HG03066 (cell line): ENCODE measurements around the gene SGMS1.
"Not testable (repeated sequence)": the region's sequence is repeated elsewhere in the genome, so short reads cannot be mapped to it uniquely, and the experiment has no call there.

Experiments used
- ATAC-seq: cut with Tn5 transposase; IDR thresholded peaks from one replicate; pipeline ENCODE4 v1.9.1; 2021; ENCODE audit warnings: low read depth; ENCODE audit not compliant: unreplicated experiment

The SGMS1 gene

DNA sequence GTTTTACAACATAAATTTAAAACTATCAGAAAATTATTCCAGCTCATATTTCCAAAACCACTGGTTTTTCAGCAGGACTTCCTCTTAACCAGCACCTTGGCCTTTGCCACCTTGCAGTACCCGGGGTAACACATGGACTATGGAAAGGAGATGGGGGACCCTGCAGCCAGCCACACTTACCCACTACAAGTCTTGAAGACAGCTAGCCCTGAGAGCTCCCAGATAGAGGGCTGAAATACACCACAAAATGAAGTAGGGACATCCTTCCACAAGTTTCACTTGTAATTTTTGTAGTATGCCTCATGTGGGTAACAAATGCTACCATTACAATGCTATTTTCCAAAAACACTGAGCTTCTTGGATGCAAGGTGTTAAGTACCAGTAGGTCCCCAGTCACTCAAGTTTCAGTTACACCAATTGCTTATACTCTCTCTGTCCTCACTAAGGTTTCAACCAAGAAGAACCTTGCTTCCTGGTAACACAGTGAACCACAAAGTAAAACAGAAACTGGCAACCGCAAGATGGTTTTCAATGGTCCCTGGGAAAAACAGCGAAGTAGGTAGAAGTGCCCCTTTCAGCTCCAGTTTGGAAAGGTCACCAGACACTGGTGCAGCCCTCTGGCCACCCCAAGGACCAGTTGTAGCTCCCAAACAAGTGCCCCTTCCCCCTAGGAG is 110.9 kb downstream of the SGMS1 start:
- ATAC-seq: peak; percentile 44

DNA sequence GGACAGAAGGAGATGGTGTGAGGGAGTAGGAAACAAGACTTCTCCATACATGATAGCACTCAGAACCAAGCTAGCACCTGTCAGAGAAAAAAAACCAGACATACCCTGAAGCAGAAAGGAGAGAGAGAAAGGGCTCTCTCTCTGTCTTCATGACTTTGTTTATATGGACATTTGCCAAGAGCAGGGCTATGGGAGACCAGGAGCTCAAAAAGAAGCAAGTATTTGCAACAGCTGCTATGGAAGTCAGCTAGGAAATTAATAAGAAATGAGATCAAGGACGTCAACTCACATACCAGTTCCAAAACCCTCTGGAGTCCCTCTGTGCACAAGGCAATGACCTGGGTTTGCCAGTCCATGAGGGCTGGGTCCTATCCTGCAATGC is 111.6 kb downstream of the SGMS1 start:
- no peak for ATAC-seq

DNA sequence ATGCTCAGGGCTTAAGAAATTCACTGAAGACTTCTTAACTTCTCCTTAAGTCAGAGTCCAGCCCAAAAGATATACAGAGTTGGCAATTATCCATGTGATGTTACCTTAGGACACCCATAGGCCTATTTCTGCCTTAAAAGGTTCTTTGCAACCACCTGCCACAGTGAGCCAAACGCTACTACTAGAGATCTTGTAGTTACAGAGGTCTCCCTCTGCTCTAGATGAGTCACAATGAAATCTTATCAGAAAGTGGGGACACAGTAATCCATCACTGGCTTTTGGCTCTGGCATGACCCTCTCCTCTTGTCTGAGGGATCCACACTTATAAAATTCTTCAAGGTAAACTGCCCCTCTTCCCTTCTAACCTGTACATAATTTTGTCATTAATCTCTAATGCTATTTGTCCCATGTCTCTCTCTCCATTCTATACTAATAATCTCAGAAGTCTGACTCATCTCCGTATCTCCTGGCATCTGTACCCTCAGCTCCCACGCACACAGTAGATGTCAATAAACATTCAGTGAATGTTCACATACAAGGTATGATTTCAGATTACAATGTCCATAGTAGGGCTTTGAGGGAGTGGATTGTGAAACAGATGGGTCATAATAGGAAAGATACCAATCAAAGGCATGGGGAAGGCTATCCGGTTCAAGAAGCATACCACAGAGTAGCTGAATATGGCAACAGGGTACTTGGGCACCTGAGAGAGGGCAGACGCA is 112.1 kb downstream of the SGMS1 start:
- peak; percentile 15 for ATAC-seq

- ATAC-seq: no peak
These were observed 113.0 kb downstream of the SGMS1 start for GRCh38 chr10:50510517-50511473.

- ATAC-seq: peak; percentile 64
These were observed 115.3 kb downstream of the SGMS1 start for GRCh38 chr10:50508315-50509051.

DNA sequence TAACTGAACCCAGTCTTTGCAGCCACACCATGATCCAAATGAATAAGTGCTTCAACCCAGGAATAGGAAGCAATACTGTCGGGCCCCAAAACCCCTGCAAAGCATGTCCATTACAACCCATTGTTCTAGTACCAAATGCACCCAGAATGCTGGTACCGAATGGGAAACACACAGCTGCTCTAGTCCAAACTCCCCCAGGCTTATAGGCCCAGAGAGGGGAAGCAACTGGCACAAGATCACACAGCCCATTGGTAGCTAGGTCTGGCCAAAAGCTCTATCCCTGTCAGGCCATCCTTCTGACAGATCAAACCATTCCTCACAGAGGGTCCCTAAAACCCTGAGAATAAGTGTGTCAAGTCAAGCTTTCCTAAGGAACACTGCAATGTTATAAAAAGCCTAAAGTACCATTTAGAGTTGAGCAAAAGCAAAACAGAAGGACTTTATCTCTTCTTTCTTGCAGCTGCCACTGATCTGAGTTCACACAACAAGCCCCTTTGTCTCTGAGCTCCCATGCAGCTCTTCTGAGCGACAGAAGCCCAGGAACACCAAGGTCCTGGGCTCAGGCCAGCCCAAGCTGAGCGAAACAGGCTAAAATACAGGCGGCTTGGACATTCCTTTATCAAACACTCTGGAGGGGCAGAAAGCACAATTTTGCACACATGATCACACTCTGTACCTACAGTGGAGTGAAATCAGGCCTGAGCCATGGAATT is 116.7 kb downstream of the SGMS1 start:
- no peak for ATAC-seq

GRCh38 chr10:50504389-50504788 is 119.4 kb downstream of the SGMS1 start:
- no peak for ATAC-seq

DNA sequence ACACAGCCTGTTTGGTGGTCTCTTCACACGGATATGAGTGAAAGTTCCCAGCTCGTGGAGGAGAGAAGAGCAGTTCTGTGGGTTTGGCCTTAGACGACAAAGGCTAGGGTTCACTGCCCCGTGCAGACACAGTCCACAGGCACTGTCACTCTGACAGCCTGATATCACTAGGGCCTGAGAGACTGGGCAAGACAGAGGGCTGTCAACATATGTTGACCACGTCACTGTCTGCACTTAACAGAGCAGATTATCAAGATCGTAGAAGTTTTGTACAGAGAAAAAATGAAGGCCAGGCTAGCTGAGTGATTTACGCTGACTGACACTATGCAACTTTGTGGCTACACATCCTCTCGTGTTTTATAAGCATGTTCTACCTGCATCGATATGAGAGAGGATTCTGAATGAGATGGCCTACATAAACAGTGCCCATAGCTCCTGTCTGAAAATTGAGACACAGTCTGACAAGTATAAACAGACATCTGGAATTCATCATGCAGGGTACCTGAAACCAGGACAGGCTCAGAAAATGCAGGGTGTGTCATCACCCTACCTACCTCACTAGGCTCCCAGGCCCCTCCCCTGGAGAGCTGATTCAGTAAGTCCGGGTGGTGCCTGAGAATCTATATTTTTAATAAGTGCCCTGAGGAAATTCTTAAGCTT is 120.0 kb downstream of the SGMS1 start:
- no peak for ATAC-seq

DNA sequence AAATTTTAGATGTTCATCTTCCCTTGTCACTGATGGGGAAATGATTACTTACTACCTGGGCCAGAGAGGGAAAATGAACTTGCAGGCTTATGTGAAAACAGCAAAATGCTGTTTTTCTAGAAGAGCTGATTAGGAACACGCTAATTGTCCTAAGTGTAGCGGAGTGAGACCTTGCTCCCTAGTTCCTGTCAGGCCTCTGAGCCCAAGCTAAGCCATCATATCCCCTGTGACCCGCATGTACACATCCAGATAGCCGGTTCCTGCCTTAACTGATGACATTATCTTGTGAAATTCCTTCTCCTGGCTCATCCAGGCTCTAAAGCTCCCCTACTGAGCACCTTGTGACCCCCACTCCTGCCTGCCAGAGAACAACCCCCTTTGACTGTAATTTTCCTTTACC is 120.6 kb downstream of the SGMS1 start:
- ATAC-seq: not testable (repeated sequence)

GRCh38 chr10:50501924-50502452 is 121.8 kb downstream of the SGMS1 start:
- no peak for ATAC-seq

DNA sequence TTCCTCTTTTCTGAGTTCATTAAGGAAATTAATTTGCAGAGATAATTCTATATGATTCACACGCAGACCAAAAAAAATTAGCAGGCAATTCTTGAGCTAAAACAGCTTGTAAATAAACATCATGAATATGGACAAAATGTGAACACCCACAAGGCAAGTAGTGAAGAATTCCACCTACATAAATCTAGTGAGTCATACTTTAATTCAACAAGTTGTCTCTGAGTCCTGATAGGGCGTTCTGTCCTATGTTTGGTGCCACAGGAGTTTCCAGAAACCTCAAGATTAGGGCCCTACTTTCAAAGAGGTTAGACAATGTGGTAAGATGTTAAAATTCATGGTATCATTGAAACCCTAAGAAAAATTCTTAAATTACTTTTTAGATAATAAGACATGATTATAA is 122.3 kb downstream of the SGMS1 start:
- ATAC-seq: no peak

DNA sequence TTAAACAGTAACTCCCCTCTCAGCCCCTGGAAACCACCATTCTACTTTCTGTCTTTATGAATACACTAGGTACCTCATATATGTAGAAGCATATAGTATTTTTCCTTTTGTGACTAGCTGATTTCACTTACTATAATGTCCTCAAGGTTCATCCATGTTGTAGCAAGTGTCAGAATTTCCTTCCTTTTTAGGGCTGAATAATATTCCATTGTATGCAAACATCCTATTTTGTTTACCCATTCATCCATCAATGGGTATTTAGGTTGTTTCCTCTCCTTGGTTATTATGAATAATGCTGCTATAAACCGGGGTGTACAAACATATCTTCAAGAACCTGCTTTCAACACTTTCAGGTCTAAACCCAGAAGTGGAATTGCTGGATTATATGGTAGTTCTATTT is 125.3 kb downstream of the SGMS1 start:
- no peak for ATAC-seq

- peak; percentile 88 for ATAC-seq
These were observed 126.0 kb downstream of the SGMS1 start for GRCh38 chr10:50497758-50498157.

DNA sequence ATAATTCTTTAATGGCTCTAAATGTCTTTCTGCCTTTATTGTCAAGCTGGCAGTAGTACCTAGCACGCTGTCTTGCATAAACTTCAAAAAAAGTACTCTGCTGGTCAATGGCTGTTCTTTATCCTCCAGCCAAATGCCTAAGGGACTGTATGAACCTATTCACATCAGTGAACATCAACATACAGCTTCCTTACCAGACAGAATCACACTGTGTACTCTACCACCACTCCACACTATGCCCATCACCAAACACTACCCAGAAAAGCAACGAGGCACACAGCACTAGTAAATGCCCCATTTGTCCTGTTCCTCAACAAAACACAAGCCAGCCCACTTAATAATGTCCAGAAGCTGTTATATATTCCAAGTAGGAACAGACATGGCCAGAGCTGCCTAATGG is 127.5 kb downstream of the SGMS1 start:
- ATAC-seq: no peak

GRCh38 chr10:50490241-50490640 is 133.5 kb downstream of the SGMS1 start:
- no peak for ATAC-seq

- not testable (repeated sequence) for ATAC-seq
These were observed 139.2 kb downstream of the SGMS1 start for GRCh38 chr10:50484550-50484949.

GRCh38 chr10:50480054-50481007 is 143.4 kb downstream of the SGMS1 start:
- ATAC-seq: peak; percentile 56
